DMS153 (cell line): ENCODE data around the gene CCNL1.
A peak's percentile ranks its signal among the peaks of the same experiment; 100 is the strongest.

ENCODE experiments used
- DNase-seq: peaks from one replicate; lab custom pipeline; 2025; lab: John Stamatoyannopoulos, UW

The CCNL1 gene

DNA sequence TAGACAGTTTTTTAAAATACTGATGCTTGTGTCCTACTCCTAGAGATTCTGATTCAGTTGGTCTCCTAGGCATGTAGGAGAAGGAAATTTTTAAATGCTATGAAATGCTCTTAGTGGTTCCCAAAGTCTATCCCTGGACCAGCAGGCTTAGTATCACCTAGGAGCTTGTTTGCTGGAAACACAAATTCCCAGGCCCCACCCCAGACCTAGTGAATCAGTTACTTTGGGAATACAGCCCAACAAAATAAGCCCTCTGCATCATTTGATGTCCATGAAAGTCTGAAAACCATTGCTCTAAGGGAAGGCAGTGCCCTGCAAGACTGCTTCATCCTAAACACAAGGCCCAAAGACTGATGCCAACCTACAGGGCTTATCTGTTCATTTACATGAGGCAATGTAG is 36.3 kb downstream of the CCNL1 start:
- no peak for DNase-seq

DNA sequence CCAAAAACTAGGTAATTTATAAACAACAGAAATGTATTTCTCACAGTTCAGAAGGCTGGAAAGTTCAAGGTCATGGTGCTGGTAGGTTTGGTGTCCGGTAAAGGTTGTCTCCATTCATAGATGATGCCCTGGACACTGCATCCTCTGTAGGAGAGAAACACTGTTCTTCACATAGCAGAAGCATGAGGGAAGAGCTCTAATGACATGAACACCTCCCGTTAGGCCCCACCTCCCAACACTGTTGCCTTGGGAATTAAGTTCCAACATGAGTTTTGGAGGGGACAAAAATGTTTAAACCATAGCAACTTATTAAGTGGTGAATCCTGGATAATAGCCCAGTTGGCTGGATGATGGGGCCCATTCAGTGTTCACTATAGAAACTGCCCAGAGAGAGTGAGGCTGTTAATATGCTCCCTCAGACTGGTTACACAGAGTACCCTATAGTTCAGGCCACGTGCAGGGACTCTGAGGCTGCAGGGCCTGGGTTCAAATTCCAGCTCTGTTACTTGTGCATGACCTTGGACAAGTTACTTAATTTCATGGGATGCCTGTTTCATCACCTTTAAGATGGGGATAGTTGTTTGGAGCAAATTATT is 37.0 kb downstream of the CCNL1 start:
- DNase-seq, result no peak

DNA sequence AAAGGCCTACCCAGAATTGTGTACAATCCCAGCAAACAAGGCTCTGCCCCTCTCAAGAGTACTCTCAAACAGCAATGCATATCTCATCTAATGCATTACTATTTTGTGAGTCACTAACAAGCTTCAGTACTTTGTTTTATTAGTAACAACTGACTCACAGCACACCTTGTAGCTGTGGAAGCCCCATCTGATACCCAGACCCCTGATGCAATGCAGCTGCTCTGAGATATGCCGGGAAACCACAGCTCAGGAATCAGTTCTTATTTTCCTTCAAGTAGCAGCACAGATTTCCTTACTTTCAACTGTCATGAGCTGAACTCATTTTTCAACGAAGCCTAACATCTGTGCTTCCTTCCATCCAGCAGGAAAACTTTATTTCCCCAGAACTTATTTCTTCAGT is 37.8 kb downstream of the CCNL1 start:
- DNase-seq, result no peak

DNA sequence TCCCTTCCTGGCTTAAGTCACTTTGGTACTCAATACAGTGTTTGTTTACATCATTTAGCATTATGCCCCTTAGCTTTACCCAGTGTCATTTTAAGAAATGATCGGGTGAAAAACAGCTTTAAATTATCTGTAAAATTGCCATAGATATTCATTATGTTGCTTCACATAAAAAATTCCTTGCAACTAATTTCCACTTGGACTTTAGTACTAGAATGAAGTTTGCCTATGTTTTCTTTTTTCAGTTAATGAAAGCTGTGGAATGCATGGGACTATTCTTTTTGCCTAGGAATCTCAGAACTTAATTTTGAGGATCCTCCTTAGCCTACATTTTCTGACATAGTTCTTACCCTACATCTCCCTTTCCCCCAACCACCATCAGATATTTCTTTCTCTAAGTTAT is 38.4 kb downstream of the CCNL1 start:
- no peak for DNase-seq

DNA sequence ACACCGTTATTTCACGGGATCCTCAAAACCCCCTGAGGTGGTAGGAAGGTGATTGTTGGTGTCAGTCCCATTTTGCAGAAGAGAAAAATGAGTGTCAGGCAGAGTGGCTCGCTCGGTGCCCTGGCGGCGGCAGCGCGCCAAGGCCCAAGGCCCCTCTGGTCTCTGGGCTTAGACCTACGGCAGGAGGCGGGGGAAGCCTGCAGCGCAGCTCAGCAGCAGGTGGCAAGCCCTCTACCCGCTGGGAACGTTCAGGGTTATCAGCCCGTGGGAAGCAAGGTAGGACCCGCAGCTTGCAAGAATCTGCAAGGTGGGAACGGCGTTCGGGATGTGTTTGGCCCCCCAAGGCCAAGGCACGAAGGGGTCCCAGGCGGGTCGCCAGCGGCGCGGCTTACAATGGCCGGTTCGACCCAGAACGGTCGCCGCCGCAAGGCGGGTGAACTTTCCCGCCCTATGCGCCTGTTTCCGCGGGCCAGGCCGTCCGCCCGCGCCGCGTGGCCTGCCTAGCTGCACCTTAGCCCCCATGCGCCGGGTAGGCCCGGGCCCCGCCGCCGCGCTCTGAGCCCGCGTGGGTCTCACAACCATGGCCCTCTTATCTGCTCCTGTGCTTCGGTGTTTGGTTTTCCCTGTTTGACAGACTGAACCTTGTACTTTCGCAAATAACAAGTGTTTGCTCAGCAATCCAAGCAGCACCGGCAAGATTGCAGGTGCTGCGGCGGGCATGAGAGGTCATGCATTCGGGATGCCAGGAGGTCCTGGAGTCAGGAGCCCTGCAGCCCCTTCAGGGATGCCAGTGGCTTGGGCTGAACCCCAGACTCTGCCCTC is 39.7 kb downstream of the CCNL1 start:
- no peak for DNase-seq

DNA sequence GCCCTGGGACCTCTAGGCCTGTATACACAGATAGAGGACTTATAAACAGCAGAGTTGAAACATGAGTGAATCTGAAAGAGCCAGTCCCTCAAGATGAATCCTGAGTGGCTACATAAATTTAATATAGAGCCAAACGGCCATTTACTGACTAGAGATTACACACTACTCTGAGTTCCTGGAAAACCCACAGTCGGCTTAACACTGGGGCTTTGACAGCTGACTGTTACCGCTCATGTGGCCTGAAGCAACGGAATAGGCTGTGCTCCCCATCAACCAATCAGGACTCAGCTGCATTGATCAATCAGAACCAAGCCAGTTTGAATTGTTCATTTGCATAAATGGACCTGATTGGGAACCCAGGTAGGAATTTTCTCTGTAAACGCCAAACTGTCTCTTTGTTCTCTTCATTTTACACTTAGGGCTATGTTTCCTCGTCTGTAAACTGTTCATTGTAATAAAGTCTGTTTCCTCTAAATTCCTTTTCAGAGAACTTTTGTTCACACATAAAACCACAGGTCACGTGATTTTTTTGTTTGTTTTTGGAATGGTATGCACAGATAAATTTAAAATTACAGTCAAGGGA is 40.5 kb downstream of the CCNL1 start:
- DNase-seq, result no peak

DNA sequence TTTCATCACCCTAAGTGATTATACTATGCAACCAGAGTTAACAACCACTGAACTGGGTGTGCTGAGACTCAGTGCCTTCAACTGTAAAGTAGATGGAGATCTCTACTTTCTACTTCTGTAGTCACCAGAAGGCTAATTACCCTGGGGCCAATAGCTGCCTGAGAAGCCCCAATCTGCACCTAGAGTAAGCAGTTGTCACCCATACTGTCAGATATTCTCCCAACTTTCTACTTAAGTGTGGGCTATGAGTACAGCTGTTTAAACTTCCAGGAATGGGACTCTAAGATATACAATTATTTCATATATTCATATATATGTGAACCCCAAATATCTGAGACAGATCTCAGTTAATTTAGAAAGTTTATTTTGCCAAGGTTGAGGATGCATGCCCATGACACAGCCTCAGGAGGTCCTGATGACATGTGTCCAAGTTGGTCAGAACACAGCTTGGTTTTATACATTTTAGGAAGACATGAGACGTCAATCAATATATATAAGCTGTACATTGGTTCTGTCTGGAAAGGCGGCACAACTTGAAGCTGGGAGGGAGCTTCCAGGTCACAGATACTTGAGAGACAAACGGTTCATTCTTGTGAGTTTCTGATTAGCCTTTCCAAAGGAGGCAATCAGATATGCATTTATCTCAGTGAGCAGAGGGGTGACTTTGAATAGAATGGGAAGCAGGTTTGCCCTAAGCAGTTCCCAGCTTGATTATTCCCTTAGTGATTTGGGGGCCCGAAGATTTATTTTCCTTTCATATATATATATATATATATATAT is 41.9 kb downstream of the CCNL1 start:
- no peak for DNase-seq

DNA sequence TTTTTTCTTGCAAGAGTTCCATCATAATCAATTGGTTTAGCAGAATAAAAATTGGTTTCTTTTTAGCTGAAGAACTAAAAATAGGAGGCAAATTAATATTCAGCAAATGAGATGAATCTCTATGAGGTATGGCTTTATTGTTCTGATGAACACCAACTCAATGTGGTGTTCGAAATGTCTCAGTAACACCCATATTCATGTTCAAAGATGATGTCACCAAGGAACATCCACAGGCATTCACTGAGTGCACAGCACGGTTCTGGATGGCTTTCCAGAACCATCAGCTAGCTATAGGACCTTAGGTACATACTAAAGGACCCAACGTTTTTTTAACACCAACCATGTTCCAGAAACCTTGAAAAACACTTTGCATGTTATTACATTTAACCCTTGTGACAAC is 42.7 kb downstream of the CCNL1 start:
- DNase-seq, result no peak

DNA sequence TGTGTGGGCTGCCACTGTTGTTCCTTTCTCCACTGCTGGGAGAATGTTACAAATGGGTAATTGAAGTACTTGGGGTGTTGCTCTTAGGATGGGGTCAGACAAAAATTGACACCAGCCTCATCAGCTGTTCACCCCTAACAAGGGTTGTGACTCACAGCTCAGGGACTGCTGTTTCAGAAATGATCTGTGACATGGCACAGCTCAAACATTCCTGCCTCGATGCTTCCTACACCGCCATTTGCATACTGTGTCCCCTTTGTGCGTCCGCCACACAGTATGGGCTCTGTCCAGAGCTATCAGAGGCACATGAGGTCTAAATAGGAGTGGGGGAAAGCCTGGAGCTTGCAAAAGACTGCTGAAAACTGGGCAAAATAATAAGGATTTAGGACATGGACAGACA is 43.9 kb downstream of the CCNL1 start:
- DNase-seq, result no peak

DNA sequence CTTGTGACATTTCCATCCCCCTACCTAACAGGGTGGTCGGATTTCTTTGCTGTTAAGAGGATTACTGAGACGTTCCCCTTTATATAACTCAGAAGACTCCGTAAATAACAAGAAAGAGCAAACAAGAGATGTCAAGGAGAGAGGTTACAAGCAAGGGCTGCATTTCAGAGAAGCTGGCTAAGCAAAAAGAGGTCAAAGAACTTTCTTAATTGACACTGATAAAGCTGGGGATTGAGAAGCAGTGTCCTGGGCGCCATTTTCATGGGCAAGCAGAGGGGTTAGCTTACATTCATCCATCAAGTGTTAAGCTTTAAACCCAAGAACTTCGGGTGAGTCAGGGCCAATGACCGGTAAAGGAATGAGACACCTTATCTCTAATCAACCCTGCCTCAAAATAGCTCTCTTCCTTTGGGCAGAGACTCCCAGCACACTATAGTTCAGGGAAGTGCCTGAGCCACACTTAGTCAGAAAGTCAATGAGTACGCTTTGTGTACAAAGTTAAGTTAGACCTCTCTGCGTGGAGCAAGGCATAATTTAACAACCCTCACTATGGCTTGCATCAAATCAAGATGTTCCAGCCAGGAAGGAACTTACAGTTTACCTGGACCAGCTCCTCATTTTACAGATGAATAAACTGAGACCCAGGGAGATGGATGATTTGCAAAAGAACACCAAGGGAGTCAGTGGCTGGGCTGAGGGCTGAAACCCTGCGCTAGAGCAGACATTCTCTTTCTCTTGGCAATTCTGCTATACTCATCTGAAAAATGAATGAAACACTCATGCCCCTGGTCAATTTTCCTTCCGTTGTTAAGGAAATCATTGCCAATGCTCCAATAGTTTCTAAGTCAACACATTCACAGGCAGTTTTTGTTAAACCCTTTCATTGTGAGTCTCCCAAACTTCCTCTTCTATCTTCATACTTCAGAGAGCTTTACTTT is 44.6 kb downstream of the CCNL1 start:
- DNase-seq, result no peak

DNA sequence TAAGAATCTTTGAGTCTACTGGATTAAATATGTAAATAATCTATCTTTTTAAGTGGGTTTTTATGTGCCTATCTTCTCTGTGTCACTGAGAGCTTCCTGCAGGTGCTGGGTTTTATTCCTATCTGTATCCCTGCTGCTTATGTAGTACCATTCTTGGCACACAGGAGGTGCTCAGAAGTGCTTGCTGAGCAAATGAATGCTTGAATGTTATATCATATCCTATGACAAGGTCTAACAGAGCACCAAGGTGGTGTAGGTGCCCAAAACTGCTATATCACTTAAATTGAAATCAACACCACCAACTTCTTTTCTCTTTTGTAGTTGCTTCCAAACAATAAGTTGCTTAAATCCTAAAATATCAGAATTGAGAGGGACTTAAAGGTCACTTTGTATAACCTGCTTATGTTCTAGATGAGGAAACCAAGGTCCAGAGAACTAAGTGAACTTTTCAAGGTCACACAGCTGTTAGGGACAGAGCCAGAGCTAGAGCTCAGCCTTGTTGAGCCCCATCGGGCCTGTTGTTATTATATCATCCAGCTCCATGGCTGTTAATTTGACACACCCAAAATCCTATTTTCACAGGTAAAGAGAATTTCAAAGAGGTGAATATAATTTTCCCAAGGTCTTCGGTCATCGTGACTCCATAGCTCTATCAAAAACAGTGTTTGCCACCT is 46.0 kb downstream of the CCNL1 start:
- DNase-seq, result no peak

DNA sequence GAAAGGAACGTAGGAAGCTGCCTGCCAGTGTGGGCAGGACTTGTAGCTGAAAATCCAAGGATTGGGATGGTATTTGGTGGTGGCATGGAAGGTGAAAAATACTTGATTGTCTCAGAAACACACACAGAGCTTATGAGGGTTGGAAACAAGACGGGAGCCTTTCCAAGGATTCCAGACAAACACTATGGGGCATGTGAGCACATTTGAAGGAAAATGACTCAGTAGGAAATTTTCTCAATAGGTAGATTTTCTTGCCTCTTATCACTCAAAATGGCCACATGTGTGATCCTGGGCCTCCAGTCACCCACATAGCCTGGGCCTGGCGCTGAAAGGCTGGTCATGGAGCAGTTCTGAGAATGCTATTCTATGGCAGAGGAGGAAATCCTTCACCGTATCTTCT is 47.4 kb downstream of the CCNL1 start:
- DNase-seq, result no peak

DNA sequence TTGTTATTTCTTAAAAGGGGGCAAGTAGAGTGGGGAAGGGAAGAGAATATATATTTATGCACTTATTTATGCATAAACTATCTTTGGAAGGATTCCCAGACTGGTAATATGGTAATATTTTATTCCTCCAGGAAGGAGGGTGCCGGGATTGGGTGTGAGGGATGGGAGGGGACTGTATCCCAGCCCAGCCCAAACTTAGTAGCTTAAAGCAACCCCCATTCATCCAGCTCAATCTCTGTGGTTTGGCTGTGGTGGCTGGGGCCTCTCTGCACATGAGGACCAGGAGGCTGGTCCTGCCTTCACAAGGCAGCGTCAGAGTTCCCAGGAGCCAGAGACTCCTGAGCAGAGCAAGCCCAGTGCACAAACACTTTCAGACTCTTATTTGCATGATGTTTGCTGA is 48.4 kb downstream of the CCNL1 start:
- DNase-seq, result no peak

DNA sequence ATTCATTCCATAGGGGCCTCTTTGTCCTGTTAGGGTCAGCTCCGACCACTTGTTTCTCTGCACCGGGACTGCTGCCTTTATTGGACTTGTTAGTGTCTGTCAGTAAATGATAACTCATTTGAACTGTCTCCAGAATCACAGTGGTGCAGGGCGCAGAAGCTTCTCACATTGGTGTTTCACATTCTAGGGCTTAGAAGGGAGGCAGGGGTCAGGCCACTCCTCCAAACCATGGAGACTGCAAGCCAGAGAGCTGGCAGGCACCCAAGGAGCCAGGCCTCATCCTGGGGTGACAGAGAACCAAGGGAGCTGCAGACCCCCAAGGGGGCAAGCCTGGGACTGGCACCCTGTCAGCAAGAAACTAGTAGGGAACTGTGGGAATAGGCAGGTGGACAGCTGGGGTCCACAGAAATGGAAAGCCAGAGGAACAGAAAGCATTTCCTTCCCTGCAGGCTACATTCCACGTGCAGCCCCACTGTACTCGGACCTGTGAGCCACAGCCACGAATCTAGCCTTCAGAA is 49.1 kb downstream of the CCNL1 start:
- no peak for DNase-seq

DNA sequence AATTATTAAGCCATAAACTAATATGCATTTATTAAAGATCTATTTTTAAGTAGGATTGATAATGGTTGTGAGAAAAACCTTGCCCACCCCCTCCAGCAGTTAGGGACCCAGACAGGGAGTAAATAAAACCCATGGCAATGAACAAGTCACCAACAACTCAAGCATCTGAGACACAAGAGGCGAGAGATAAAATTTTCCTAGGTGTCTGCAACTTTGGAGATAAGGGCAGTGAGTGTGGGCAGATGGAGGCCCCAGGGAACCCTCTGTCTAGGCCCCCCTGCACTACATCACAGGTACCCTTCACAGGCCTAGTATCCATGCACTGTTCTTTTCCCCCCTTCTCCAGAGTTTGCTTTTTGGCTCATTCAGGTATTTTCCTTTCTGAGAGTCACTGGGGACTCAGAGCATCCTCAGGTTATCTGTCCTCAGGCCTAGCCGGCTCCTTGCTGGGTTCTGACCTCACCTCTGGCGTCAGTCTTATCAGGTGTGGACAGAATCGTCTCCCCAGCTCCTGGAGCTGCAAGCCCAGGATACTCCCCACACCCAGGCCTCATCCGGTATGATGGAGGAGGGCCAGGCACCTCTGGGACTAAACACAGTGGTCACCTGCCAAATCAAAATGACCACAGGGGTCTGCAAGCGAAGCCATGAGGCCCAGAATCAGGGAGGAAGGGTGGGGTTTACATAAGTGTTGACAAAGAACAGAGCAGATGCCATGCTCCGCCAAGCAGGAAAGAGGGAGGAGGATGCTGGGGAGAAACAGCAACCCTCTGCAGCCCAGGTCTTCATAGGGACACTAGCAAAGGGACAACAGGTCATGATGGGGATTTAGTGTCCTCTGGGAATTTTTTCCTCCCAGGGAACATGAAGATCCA is 50.4 kb downstream of the CCNL1 start:
- DNase-seq, result no peak

DNA sequence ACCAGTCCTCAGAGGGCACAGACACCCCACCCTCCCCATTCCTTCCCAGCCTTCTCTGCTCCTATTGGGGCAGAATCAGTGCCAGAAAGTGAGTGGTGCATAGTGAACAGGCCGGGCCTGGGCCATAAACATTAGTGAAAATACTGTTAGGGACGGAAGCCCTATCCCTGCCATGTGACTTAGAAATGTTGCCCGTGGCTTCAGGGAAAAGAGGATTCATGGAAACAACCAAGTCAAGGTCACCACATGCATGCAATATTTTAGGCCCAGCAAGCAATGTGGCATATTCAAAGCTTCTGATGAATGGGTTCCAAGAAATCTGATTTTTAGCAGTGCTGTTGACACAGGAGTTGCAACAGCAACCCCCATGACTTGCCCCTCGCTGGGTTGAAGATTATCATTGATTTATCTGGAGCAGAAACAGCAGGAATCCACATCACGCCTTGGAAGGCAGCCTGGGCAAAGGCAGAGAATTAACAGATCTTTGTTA is 52.3 kb downstream of the CCNL1 start:
- no peak for DNase-seq

DNA sequence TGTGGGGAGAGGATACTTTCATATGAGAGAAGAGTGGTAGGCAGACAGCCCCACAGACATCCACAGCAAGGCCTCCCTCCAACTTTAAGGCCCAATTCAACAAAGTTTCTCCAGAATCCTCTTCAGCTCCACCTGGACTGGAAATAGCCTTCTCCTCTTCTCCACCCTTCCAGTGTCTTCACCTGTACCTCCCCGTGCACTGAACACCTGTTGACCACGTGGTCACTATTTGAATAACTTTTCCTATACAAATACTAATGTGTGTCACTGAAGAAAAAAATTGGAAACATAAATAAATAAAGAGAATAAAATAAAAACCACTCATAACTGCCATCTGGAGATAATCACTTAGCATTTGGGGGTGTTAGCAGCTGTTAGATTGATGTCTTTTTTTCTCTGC is 52.9 kb downstream of the CCNL1 start:
- DNase-seq, result no peak

DNA sequence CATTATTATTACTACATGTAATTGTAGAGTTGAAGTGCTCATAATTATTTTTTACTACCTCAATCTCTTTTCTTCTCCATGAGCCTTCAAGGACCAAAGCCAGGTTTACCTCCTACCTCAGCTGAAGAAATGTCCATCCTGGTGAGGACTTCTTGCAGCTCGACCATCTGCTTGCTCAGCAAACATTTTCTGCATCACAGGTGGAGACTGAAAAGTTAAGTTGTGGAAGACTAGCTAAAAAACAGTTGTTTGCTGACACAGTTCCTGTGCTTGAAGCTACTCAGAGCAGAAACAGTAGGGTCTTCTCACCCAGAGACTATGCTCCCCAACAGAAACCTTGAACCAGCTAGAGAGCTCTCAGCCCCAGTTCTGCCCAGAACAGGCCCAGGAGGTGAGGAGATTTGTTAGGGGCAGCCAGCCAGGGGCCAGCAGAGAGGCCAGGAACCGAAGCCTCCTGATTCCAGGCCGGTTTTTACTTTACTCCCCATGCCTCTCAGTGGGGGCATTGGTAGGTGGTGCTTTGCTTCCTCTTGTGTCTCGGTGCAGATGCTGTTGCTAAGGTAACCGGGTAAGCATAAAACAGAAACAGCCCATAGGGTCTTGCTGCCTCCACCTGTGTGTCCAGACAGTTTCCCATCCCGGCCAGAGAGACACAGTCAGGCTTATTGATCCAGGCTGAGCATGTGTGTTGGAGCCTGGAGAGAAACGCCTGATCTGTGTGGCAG is 54.9 kb downstream of the CCNL1 start:
- DNase-seq, result peak; percentile 59

DNA sequence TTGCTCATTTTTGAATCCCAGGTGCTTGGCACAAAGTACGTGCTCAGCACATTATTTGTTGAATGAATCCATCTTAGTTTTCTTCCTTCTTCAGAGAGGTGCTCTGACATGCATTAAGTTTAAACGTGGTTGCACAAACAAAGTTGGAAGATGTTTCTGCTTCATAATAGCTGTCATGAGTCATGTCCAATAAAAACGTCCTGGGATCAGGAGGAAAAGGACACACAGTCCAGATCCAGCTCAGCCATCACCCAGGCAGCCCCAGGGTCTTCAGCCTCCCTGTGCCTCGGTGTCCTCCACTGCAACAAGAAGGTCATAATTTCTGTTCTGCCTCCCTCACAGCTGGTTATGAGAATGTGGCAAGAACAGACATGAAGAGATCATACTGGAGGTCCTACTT is 55.4 kb downstream of the CCNL1 start:
- no peak for DNase-seq
